Measurements from ENCODE around the gene TMEM209.
"Not testable (repeated sequence)": the region's sequence is repeated elsewhere in the genome, so short reads cannot be mapped to it uniquely, and the experiment has no call there.

DNA sequence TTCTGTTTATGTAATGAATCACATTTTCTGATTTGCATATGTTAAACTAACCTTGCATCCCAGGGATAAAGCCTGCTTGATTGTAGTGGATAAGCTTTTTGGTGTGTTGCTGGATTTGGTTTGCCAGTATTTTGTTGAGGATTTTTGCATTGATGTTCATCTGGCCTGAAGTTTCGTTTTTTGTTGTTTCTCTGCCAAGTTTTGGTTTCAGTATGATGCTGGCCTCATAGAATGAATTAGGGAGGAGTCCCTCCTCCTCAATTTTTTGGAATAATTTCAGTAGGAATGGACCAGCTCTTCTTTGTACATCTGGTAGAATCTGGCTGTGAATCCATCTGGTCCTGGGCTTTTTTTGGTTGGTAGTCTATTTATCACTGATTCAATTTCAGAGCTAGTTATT, 38.3 kb upstream of the TMEM209 start:
- TF ChIP-seq, protein P1, sequence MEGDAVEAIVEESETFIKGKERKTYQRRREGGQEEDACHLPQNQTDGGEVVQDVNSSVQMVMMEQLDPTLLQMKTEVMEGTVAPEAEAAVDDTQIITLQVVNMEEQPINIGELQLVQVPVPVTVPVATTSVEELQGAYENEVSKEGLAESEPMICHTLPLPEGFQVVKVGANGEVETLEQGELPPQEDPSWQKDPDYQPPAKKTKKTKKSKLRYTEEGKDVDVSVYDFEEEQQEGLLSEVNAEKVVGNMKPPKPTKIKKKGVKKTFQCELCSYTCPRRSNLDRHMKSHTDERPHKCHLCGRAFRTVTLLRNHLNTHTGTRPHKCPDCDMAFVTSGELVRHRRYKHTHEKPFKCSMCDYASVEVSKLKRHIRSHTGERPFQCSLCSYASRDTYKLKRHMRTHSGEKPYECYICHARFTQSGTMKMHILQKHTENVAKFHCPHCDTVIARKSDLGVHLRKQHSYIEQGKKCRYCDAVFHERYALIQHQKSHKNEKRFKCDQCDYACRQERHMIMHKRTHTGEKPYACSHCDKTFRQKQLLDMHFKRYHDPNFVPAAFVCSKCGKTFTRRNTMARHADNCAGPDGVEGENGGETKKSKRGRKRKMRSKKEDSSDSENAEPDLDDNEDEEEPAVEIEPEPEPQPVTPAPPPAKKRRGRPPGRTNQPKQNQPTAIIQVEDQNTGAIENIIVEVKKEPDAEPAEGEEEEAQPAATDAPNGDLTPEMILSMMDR (IDR thresholded peaks at IDR 0.05; ENCODE audit: low read depth, low read length, missing input control) = not testable (repeated sequence)
- not testable (repeated sequence) for TF ChIP-seq REST (IDR thresholded peaks at IDR 0.05); FOXA1 (IDR thresholded peaks at IDR 0.05); EGR1 (IDR thresholded peaks at IDR 0.05; ENCODE audit: low read depth in 2 of 2); JUND (IDR thresholded peaks at IDR 0.05); TAF1 (conservative IDR thresholded peaks at IDR 0.05)
- peak in 1 of 2 donors; percentile 10 for TF ChIP-seq RAD21 (IDR thresholded peaks at IDR 0.05)
